Measurements from ENCODE around the gene DTYMK.

DNA sequence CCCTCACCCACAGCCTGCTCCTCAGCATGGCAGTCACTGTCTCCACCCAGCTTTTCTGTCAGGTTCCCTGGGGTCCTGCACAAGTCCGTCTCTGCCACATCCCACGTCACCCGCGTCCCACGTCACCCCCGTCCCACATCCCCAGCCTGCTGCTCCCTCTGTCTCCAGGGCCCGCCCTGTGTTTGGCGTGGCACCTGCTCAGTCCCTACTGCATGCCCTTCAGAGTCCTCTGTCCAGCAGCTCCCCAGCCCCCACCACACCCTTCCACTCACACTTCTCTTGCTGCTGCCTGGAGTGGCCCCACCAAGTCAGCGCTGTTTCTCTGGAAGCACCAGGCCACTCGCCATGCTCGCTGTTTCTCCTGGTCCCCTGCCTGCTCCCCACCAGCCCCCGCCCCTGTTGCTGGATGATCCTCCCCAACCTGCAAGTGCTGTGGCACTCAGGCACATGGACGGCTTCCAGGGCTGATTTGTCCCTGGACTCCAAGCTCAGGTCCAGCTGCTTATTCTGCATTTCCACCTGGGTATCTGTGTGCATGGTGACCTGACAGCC, 30.3 kb downstream of the DTYMK start:
- TF ChIP-seq, protein P1, sequence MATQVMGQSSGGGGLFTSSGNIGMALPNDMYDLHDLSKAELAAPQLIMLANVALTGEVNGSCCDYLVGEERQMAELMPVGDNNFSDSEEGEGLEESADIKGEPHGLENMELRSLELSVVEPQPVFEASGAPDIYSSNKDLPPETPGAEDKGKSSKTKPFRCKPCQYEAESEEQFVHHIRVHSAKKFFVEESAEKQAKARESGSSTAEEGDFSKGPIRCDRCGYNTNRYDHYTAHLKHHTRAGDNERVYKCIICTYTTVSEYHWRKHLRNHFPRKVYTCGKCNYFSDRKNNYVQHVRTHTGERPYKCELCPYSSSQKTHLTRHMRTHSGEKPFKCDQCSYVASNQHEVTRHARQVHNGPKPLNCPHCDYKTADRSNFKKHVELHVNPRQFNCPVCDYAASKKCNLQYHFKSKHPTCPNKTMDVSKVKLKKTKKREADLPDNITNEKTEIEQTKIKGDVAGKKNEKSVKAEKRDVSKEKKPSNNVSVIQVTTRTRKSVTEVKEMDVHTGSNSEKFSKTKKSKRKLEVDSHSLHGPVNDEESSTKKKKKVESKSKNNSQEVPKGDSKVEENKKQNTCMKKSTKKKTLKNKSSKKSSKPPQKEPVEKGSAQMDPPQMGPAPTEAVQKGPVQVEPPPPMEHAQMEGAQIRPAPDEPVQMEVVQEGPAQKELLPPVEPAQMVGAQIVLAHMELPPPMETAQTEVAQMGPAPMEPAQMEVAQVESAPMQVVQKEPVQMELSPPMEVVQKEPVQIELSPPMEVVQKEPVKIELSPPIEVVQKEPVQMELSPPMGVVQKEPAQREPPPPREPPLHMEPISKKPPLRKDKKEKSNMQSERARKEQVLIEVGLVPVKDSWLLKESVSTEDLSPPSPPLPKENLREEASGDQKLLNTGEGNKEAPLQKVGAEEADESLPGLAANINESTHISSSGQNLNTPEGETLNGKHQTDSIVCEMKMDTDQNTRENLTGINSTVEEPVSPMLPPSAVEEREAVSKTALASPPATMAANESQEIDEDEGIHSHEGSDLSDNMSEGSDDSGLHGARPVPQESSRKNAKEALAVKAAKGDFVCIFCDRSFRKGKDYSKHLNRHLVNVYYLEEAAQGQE (IDR thresholded peaks at IDR 0.05): no peak
- TF ChIP-seq, protein P2, sequence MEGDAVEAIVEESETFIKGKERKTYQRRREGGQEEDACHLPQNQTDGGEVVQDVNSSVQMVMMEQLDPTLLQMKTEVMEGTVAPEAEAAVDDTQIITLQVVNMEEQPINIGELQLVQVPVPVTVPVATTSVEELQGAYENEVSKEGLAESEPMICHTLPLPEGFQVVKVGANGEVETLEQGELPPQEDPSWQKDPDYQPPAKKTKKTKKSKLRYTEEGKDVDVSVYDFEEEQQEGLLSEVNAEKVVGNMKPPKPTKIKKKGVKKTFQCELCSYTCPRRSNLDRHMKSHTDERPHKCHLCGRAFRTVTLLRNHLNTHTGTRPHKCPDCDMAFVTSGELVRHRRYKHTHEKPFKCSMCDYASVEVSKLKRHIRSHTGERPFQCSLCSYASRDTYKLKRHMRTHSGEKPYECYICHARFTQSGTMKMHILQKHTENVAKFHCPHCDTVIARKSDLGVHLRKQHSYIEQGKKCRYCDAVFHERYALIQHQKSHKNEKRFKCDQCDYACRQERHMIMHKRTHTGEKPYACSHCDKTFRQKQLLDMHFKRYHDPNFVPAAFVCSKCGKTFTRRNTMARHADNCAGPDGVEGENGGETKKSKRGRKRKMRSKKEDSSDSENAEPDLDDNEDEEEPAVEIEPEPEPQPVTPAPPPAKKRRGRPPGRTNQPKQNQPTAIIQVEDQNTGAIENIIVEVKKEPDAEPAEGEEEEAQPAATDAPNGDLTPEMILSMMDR (IDR thresholded peaks at IDR 0.05): no peak
- TF ChIP-seq, protein P3, sequence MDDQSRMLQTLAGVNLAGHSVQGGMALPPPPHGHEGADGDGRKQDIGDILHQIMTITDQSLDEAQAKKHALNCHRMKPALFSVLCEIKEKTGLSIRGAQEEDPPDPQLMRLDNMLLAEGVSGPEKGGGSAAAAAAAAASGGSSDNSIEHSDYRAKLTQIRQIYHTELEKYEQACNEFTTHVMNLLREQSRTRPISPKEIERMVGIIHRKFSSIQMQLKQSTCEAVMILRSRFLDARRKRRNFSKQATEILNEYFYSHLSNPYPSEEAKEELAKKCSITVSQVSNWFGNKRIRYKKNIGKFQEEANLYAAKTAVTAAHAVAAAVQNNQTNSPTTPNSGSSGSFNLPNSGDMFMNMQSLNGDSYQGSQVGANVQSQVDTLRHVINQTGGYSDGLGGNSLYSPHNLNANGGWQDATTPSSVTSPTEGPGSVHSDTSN (IDR thresholded peaks at IDR 0.05): no peak
- TF ChIP-seq ZFP36 (IDR thresholded peaks at IDR 0.05; ENCODE audit: borderline replicate concordance, partially characterized antibody) (no peak), POLR2A (IDR thresholded peaks at IDR 0.05; ENCODE audit: low read length) (no peak)

Measured in A549 (cell line).